H54 (cell line): ENCODE data around the gene NINL.
A peak's percentile ranks its signal among the peaks of the same experiment; 100 is the strongest.
"Not testable (repeated sequence)": the region's sequence is repeated elsewhere in the genome, so short reads cannot be mapped to it uniquely, and the experiment has no call there.

Source experiments
- DNase-seq: peaks from one replicate; pipeline ENCODE4 v3.0.0; 2011; ENCODE audit warnings: low spot score, mixed read lengths; ENCODE audit not compliant: insufficient read length
- FAIRE-seq: peaks from 3 replicates; lab custom pipeline; 2011; peaks lifted over from hg19 to GRCh38; lab: Jason Lieb, UNC
- POLR2A ChIP-seq: IDR thresholded peaks from 2 replicates; pipeline ENCODE4 v1.6.1; 2011; ENCODE audit warnings: low read depth, mild to moderate bottlenecking, low read length

NINL gene

GRCh38 chr20:25606094-25606695 is 20.9 kb upstream of the NINL start:
- no peak for FAIRE-seq
- no peak for DNase-seq
- no peak for TF ChIP-seq POLR2A

- no peak for DNase-seq
- no peak for FAIRE-seq
- no peak for TF ChIP-seq POLR2A
These were observed 19.8 kb upstream of the NINL start for GRCh38 chr20:25605148-25605547.

GRCh38 chr20:25604611-25605010 is 19.3 kb upstream of the NINL start:
- FAIRE-seq (no peak), DNase-seq (no peak)
- no peak for TF ChIP-seq POLR2A

DNA sequence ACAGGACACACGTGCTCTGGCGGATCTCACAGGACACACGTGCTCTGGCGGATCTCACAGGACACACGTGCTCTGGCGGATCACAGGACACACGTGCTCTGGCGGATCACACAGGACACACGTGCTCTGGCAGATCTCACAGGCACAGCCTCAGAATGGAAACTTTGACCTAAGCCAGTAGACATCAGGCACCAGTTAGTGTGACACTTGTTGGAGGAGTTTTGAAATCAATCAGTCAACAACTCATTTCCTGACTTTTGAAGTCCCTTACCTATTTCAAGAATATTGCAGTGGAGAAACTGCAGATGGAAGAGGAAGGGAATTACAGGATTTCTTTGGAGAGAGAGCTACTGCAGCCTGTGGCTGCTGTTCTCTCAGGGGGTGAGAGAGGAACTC is 17.6 kb upstream of the NINL start:
- FAIRE-seq: not testable (repeated sequence)

GRCh38 chr20:25602191-25602913 is 17.0 kb upstream of the NINL start:
- FAIRE-seq, DNase-seq: not testable (repeated sequence)

More for the DNA sequence above, 17.6 kb upstream of the NINL start:
- not testable (repeated sequence) for DNase-seq

DNA sequence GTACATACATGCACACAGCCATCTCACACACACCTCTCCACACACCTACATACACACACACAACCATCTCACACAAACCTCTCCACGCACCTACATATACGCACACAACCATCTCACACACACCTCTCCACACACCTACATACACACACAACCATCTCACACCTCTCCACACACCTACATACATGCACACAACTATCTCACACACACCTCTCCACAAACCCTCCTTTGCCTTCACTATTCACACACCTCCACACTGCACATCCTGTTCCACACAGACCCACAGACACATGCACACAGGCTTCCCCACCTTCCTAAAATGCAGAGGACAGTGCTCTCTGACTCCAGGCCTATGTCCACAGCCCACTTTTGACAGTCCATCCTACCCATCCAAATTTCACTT is 16.3 kb upstream of the NINL start:
- TF ChIP-seq POLR2A: no peak
- DNase-seq (no peak), FAIRE-seq (no peak)

GRCh38 chr20:25600632-25601031 is 15.3 kb upstream of the NINL start:
- no peak for DNase-seq
- TF ChIP-seq POLR2A: no peak

GRCh38 chr20:25592135-25592852 is 7.0 kb upstream of the NINL start:
- DNase-seq (no peak), FAIRE-seq (no peak)
- no peak for TF ChIP-seq POLR2A

More at GRCh38 chr20:25600632-25601031, 15.3 kb upstream of the NINL start:
- FAIRE-seq: no peak

GRCh38 chr20:25590778-25591177 is 5.4 kb upstream of the NINL start:
- DNase-seq, FAIRE-seq: not testable (repeated sequence)

DNA sequence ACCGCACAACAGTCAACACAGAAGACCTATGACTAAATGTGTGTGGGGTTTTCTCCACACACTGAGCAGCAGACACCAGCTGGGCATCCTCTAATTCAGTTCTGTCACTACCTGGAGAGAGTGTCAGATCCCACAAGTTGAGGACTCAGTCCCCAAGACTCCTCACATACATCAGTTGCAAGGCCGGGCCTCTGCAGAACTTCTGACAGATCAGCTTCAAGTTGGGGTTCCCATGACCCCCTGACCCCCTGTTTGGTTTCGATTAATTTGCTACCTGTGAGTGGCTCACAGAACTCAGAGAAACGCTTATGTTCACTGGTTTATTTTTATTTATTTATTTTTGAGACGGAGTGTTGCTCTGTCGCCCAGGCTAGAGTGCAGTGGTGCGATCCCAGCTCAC is 3.2 kb upstream of the NINL start:
- FAIRE-seq (no peak), DNase-seq (no peak)
- no peak for TF ChIP-seq POLR2A

DNA sequence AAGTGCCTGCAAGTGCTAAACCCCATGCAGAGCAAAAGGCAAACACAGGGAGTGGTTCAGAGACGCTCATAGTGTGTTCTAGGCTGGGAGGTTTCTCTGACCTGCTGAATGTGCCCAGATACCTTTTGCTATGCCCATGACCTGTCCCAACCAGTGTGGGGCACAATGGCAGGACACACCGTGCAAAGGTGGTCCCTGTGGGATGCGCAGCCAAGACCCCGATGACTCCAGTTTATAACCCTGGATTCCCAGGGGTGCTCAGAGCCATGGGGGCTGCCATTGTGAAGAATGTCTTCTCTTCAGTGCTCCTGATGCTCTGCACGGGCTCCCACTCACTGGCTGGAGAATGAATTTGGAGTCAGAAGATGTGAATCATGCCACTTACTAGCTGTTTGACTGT is 2.2 kb upstream of the NINL start:
- FAIRE-seq (no peak), DNase-seq (no peak)
- no peak for TF ChIP-seq POLR2A

- DNase-seq (no peak), FAIRE-seq (no peak)
- no peak for TF ChIP-seq POLR2A
These were observed 1.5 kb upstream of the NINL start for GRCh38 chr20:25586877-25587276.

DNA sequence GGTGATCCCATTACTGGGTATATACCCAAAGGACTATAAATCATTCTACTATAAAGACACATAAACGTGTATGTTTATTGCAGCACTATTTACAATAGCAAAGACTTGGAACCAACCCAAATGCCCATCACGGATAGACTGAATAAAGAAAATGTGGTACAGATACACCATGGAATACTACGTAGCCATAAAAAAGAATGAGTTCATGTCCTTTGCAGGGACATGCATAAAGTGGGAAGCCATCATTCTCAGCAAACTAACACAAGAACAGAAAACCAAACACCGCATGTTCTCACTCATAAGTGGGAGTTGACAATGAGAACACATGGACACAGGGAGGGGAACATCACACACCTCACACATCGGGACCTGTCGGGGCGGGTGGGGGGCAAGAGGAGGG is 1.7 kb downstream of the NINL start:
- DNase-seq, FAIRE-seq: not testable (repeated sequence)

DNA sequence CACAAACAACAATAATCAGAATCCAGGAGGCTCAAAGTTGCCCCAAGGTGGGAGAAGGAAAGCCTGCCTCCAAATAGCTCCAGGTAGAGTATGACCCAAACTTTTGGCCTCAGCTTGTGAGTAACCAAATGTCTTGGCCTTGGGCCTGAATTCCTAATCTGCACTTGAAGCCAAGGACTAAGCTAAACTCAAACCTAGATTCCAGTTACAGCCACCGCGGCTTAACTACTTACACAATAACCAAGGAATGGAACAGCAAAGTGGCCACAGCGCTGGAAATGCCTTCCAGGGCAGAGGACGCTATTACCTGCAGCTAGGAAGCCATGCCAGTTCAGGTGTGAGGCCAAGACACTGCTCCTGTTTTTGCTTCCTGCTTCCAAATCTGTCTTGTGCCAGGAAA is 4.6 kb downstream of the NINL start:
- TF ChIP-seq POLR2A: no peak
- FAIRE-seq: no peak
- DNase-seq: no peak

DNA sequence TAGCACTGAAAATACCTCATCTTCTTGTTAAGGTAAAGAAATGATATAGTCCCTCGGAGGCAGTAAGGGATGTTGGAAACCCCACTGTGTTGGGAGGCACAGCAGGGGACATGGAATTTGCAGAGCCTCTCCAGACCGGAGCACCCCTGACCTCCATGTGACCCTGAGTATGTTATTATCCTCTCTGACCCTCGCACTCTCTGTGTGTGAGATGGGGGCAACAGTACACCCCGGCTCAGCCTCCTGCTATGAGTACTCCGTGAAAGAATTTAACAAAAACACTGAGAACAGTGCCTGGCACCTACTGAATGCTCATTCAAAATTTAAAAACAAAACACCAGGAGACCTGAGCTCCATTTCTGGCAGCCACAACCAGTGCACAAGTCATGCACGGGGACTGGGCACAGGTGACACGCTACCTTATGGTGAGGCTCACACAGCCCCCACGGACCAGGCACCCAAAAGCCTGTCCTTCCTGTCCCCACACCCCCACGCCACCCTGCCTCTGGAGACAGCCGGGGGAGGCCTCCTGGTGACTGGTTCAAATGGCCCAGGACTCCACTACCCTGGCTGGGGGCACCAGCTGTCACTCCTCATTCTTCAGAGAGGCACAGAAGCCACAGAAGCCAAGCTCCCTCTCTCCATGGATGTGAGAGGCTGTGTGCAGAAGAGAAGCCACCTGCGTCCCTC is 6.1 kb downstream of the NINL start:
- DNase-seq: peak; percentile 79
- no peak for FAIRE-seq
- no peak for TF ChIP-seq POLR2A
